HepG2 (cell line): ENCODE measurements around the gene GFER. TPM values are rescaled to one million over a fixed set of nuclear protein-coding genes. Genes with fewer than 3 reads are reported as not detected.

Source experiments
- ATF6 ChIP-seq: sonication (generic); formaldehyde crosslinking; conservative IDR thresholded peaks from 2 replicates; pipeline ENCODE4 v1.4.0; 2020; ENCODE audit warnings: missing genetic modification reagents
- CSRNP2 ChIP-seq: sonication (generic); formaldehyde crosslinking; conservative IDR thresholded peaks from 2 replicates; pipeline ENCODE4 v1.8.0; 2022; ENCODE audit warnings: low read depth, missing genetic modification reagents
- DPF2 ChIP-seq: sonication (generic); formaldehyde crosslinking; IDR thresholded peaks from 2 replicates; pipeline ENCODE4 v1.4.0; 2020; ENCODE audit warnings: mild to moderate bottlenecking, low read depth, missing genetic modification reagents, borderline replicate concordance
- DZIP1 ChIP-seq: sonication (generic); formaldehyde crosslinking; IDR thresholded peaks from 2 replicates; pipeline ENCODE4 v1.5.0; 2020; ENCODE audit warnings: mild to moderate bottlenecking, missing genetic modification reagents
- HES4 ChIP-seq: sonication (generic); formaldehyde crosslinking; IDR thresholded peaks from 2 replicates; pipeline ENCODE4 v1.9.0; 2021; ENCODE audit warnings: mild to moderate bottlenecking, missing genetic modification reagents, borderline replicate concordance
- HOXA5 ChIP-seq: sonication (generic); formaldehyde crosslinking; IDR thresholded peaks from 2 replicates; pipeline ENCODE4 v1.4.0; 2020; ENCODE audit warnings: missing genetic modification reagents
- KDM3A ChIP-seq: IDR thresholded peaks from 2 replicates; pipeline ENCODE4 v1.6.1; 2018; ENCODE audit warnings: low read depth, missing compliant biosample characterization
- MXD3 ChIP-seq: IDR thresholded peaks from 2 replicates; pipeline ENCODE4 v1.6.1; 2016; ENCODE audit warnings: mild to moderate bottlenecking, missing biosample characterization, missing genetic modification reagents
- MXI1 ChIP-seq: IDR thresholded peaks from 3 replicates; pipeline ENCODE4 v1.6.1; 2012; ENCODE audit warnings: low read depth, low read length, inconsistent platforms, borderline replicate concordance
- PAF1 ChIP-seq: IDR thresholded peaks from 2 replicates; pipeline ENCODE4 v1.6.1; 2016; ENCODE audit warnings: missing genetic modification reagents, missing compliant biosample characterization
- RFX3 ChIP-seq: IDR thresholded peaks from 2 replicates; pipeline ENCODE4 v1.6.1; 2016; ENCODE audit warnings: missing biosample characterization, missing genetic modification reagents
- SMAD9 ChIP-seq: sonication (generic); formaldehyde crosslinking; IDR thresholded peaks from 2 replicates; pipeline ENCODE4 v1.5.1; 2020; ENCODE audit warnings: mild to moderate bottlenecking, missing genetic modification reagents
- STAT6 ChIP-seq: sonication (generic); formaldehyde crosslinking; IDR thresholded peaks from 2 replicates; pipeline ENCODE4 v1.4.0; 2020; ENCODE audit warnings: missing genetic modification reagents, mild to moderate bottlenecking, borderline replicate concordance
- XBP1 ChIP-seq: sonication (generic); formaldehyde crosslinking; IDR thresholded peaks from 2 replicates; pipeline ENCODE4 v1.5.0; 2020; ENCODE audit warnings: missing genetic modification reagents
- ZFP36L1 ChIP-seq: sonication (generic); formaldehyde crosslinking; IDR thresholded peaks from 2 replicates; pipeline ENCODE4 v1.8.0; 2022; ENCODE audit warnings: mild to moderate bottlenecking, missing genetic modification reagents, moderate library complexity
- ZNF124 ChIP-seq: sonication (generic); formaldehyde crosslinking; IDR thresholded peaks from 2 replicates; pipeline ENCODE4 v1.4.0; 2020; ENCODE audit warnings: missing genetic modification reagents
- ZNF143 ChIP-seq: sonication (generic); formaldehyde crosslinking; IDR thresholded peaks from 2 replicates; pipeline ENCODE4 v1.4.0; 2020; ENCODE audit warnings: missing genetic modification reagents
- ZNF30 ChIP-seq: sonication (generic); formaldehyde crosslinking; IDR thresholded peaks from 2 replicates; pipeline ENCODE4 v1.5.0; 2020; ENCODE audit warnings: mild to moderate bottlenecking, missing genetic modification reagents
- ZNF326 ChIP-seq: sonication (generic); formaldehyde crosslinking; IDR thresholded peaks from 2 replicates; pipeline ENCODE4 v1.4.0; 2020; ENCODE audit warnings: missing genetic modification reagents, borderline replicate concordance
- ZNF879 ChIP-seq: sonication (generic); formaldehyde crosslinking; IDR thresholded peaks from 2 replicates; pipeline ENCODE4 v1.8.1; 2023; ENCODE audit warnings: missing genetic modification reagents
- polyA plus RNA-seq, 8 experiments: library from polyadenylated mRNA; depleted of rRNA in 3 of 8; stranded (reverse) in 7 of 8; unstranded in 1 of 8; fragments of >200 nt; fragmentation: Illumina TruSeq in 4 of 8; extraction: Trizol in 4 of 8; gene quantifications; 2 replicates each; pipeline versions ENCODE4 v1.2.1 to v1.2.3, GENCODE V29; 2011 to 2016; ENCODE audit warnings: low read depth in 4 of 8, missing spikeins in 1 of 8, mixed read lengths in 1 of 8; ENCODE audit not compliant: insufficient read depth in 1 of 8
- total RNA-seq, 5 experiments: library from RNA; depleted of rRNA; stranded (reverse); fragments of >200 nt; fragmentation: Illumina TruSeq; extraction: Trizol; gene quantifications; 2 replicates each; pipeline ENCODE4 v1.2.3, GENCODE V29; 2016; ENCODE audit warnings: low read depth in 1 of 5

The GFER gene
- total and polyA plus RNA-seq, 2 of the 13 experiments (the other 11 are each of a cell fraction or from before 2014, with no cell fraction given) = 28.6 to 71.7 TPM

- peak; percentile 36; the same call in 1 of the 2 replicates for TF ChIP-seq DZIP1 (CRISPR knock-in tag)
- no peak; the same call in 1 of the 2 replicates for TF ChIP-seq ZNF879
- peak; percentile 40; the same call in 1 of the 2 replicates for TF ChIP-seq ZNF124 (CRISPR knock-in tag)
- peak; percentile 80 for TF ChIP-seq MXD3 (CRISPR knock-in tag)
- no peak for TF ChIP-seq DPF2
- TF ChIP-seq SMAD9 = no peak
- TF ChIP-seq MXI1 = peak; percentile 89; the same call in 2 of the 3 replicates
- peak; percentile 64; the same call in 1 of the 2 replicates for TF ChIP-seq HES4 (CRISPR knock-in tag)
- peak; percentile 82 for TF ChIP-seq ZNF326
- 0 out of 2 replicates have a peak, but pooled peaks have one; percentile 47 for TF ChIP-seq ZFP36L1 (CRISPR knock-in tag)
- TF ChIP-seq RFX3 (CRISPR knock-in tag) = peak; percentile 86
- TF ChIP-seq STAT6 (CRISPR knock-in tag) = no peak
- no peak; the same call in 1 of the 2 replicates for TF ChIP-seq HOXA5 (CRISPR knock-in tag)
- no peak for TF ChIP-seq XBP1 (CRISPR knock-in tag)
- no peak for TF ChIP-seq ATF6 (CRISPR knock-in tag)
- peak; percentile 90 for TF ChIP-seq ZNF143 (CRISPR knock-in tag)
- no peak for TF ChIP-seq KDM3A
- no peak for TF ChIP-seq PAF1 (CRISPR knock-in tag)
- no peak for TF ChIP-seq CSRNP2 (CRISPR knock-in tag)
- TF ChIP-seq ZNF30 = no peak
These were observed at the start of gene GFER (continued) for GRCh38 chr16:1983544-1984346.
